IPS DF 6.9 (cell line): ENCODE measurements around the gene NAT8.
"Not testable (repeated sequence)": the region's sequence is repeated elsewhere in the genome, so short reads cannot be mapped to it uniquely, and the experiment has no call there.

ENCODE experiments used
- DNase-seq: peaks from one replicate; pipeline ENCODE4 v3.0.0-alpha.2; 2013; ENCODE audit warnings: low read depth, low spot score
- H3K27ac ChIP-seq: one replicate; pipeline ENCODE4 v1.5.1; 2013; ENCODE audit warnings: low read length, control low read depth
- H3K27me3 ChIP-seq: 2 replicates; pipeline ENCODE4 v1.6.1; 2013; ENCODE audit warnings: mild to moderate bottlenecking, low read length; ENCODE audit not compliant: control insufficient read depth, insufficient read depth
- H3K36me3 ChIP-seq: 2 replicates; pipeline ENCODE4 v1.6.1; 2013; ENCODE audit warnings: low read length; ENCODE audit not compliant: control insufficient read depth, insufficient read depth
- H3K4me1 ChIP-seq: 2 replicates; pipeline ENCODE4 v1.6.1; 2013; ENCODE audit warnings: low read length; ENCODE audit not compliant: control insufficient read depth, insufficient read depth
- H3K4me3 ChIP-seq: 2 replicates; pipeline ENCODE4 v1.5.1; 2013; ENCODE audit warnings: mild to moderate bottlenecking, low read length
- H3K9me3 ChIP-seq: 2 replicates; pipeline ENCODE4 v1.6.1; 2013; ENCODE audit warnings: low read length, inconsistent platforms; ENCODE audit not compliant: control insufficient read depth, insufficient read depth
- WGBS: extraction: QIAGEN DNeasy Blood & Tissue Kit; methylation state at CpG from one replicate; pipeline ENCODE4 v1.1.7; 2013; ENCODE audit warnings: mixed read lengths, missing lambda C conversion rate; ENCODE audit not compliant: insufficient read length, insufficient coverage; 5-methylcytosine and 5-hydroxymethylcytosine counted together

The NAT8 gene

DNA sequence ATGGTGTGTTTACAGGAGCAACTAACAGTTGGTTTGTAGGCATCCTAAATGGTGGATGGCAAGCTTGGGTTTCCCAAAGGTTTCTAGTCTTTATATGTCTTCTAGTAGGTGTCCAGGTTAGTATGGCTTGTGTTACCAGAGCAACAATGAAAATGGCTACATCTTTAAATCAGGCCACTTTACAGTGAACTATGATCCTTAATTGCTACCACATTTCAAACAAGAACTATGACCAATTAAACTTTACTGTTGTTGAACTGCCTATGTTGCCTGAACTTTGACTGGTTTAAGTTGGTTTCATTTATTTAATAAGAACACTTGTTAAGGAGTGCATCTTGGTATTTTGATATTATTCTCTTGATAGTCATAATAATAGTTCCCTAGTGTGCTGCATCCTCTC is 5.2 kb downstream of the NAT8 start:
- not testable (repeated sequence) for H3K27me3 ChIP-seq, DNase-seq, H3K36me3 ChIP-seq, H3K9me3 ChIP-seq, H3K4me3 ChIP-seq, H3K27ac ChIP-seq, H3K4me1 ChIP-seq

DNA sequence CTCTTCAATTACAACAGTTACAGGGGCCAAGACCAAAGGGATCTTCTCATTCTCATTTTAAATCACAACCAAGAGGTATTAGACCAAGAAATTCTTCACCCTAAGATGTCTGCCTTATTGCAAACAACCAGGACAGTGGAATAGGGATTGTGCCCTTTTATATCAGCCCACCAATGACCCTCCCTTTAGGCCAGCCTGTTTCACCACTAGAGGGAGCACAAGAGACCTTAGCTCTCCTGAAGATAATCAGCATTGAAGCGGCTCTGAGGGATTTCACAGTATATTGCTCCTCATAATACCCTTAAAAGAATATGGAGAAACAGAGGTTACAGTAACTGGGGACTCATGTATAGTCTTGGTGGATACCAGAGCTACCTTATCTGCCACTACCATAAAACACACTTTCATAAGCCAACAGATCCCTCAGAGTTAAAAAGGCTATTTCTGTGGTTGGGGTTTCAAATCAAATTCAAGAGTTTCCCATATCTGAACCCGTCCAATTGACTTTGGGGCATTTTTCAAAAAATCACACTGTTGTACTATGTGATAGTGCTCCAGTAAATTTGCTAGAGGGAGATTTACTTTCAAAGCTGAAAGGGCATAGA is 11.5 kb downstream of the NAT8 start:
- H3K36me3 ChIP-seq, DNase-seq, H3K27me3 ChIP-seq, H3K9me3 ChIP-seq, H3K4me1 ChIP-seq, H3K4me3 ChIP-seq, H3K27ac ChIP-seq: not testable (repeated sequence)
- WGBS: no CpG with 5 or more reads among the region's 2 CpGs

DNA sequence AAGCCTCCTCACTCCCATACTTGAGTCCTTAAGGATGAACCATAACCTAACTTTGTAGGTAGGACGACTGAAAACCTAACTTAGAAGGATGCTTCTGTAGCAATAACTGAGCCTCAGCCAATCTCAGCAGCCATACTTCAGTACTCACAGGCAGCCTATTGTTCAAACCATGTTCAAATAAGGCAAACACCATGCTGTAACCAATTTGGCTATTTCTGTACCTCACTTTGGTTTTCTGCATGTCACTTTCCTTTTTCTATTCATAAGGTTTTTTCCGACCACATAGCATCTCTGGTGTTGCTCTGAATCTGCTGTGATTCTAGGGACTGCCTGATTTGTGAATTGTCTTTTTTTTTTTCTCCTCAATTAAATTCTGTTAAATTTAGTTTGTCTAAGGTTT is 13.7 kb downstream of the NAT8 start:
- not testable (repeated sequence) for H3K27me3 ChIP-seq, H3K27ac ChIP-seq, H3K9me3 ChIP-seq, H3K4me3 ChIP-seq, H3K4me1 ChIP-seq, DNase-seq, H3K36me3 ChIP-seq
- WGBS: no CpG with 5 or more reads among the region's 2 CpGs

DNA sequence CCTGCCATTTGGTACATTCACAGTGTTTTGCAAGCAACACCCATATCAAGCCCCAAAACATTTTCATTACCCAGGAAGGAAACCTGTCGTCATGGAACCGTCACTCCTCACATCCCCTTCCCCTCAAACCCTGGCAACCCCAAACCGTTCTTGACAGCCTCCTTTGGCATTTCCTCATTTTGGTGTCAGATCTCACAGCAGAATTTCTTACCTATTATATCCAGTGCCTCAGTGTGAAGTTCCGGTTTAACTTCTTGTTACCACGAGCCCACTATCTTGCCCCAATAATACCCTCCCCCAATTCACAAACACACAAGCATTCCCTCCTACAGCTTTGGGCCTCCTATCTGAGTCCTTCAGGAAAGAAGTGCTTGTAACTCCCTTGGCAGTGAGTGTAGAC is 16.0 kb downstream of the NAT8 start:
- not testable (repeated sequence) for H3K4me3 ChIP-seq, H3K9me3 ChIP-seq, H3K36me3 ChIP-seq, H3K4me1 ChIP-seq, H3K27ac ChIP-seq, H3K27me3 ChIP-seq, DNase-seq
- WGBS: no CpG with 5 or more reads among the region's 5 CpGs

DNA sequence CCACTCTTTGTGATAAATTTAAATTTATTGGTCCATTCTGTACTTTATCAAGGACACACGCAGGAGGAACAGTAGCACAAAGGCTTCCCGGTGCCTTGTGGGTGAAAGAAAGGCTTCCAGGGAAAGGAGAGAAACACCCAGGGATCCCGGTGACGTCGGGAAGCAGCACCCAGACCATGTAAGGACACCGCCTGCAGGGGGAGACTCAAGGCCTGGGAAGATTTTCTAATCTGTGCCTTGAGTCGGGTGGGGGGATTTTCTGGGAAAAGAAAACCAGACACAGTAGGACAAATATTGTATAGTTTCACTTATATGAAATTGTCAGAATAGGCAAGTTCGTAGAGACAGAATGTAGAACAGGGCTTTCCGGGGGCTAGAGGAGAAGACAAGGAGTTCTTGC is 17.6 kb downstream of the NAT8 start:
- H3K36me3 ChIP-seq, H3K4me3 ChIP-seq, H3K27ac ChIP-seq, DNase-seq, H3K27me3 ChIP-seq, H3K9me3 ChIP-seq, H3K4me1 ChIP-seq: not testable (repeated sequence)
- no CpG with 5 or more reads among the region's 9 CpGs for WGBS

DNA sequence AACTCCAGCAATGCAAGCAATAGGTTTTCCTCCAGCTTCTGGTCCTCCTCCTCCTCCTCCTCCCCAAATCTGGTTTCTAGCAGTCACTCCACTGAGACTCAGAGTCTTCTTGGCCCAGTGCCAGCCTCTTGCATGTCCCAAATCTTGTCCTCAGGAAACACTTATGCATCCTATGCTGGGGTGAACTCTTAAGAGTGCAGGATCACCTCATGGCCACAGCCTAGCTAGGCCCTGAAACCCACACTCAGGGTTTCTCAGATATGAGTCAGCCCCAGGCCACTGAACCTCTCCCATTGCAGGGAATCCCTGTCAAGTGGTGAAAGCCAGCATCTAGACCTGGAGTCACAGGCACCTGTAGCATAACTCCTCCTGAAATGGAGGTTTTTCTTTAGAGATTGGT is 18.2 kb downstream of the NAT8 start:
- not testable (repeated sequence) for H3K27ac ChIP-seq, DNase-seq, H3K27me3 ChIP-seq, H3K9me3 ChIP-seq, H3K36me3 ChIP-seq, H3K4me3 ChIP-seq, H3K4me1 ChIP-seq

DNA sequence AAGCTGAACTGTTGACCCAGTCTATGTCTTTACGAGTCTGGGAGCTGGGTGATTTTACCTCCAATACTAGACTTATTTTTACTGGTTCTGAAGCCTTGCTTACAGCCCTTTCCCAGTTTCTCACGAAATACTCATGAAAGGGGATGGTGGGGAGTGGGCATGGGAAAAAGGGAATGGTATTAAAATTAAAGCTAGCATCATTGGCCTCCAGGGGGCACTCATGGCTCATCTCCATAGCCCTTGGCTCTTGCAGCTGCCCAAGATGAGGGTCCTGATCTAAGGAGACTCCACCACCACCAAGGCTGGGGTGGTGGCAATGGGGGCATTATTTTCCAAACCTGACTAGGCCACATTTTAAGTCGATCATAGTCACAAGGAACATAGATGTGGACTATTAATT is 22.3 kb downstream of the NAT8 start:
- not testable (repeated sequence) for H3K4me3 ChIP-seq
- no CpG with 5 or more reads among the region's 3 CpGs for WGBS

DNA sequence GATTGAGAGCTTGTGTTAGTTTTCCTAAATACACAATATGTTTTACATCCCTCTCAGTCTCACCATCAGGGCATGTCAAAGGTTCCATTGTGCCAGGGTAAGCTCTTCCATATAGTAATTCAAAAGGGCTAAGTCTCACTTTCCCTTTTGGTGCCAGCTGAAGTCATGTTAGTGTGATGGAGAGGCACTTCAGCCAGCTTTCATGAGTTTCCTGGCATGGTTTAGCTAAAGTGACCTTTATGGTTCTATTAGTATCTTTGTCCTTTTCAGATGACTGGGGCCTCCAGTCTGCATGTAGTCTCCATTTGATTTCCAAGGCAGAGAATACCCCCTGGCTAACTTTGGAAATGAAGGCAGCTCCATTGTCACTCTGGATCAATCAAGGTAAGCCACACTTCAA is 27.2 kb downstream of the NAT8 start:
- Histone ChIP-seq H3K4me3 (no peak overlapping the region), H3K9me3 (no peaks in the 10 kb centered on the region), H3K27ac (no peak overlapping the region), H3K36me3 (no peaks in the 10 kb centered on the region), H3K27me3 (no peaks in the 10 kb centered on the region), H3K4me1 (no peaks in the 10 kb centered on the region)
- DNase-seq: no peak

More for the DNA sequence above, 22.3 kb downstream of the NAT8 start:
- not testable (repeated sequence) for H3K27me3 ChIP-seq, H3K36me3 ChIP-seq, H3K4me1 ChIP-seq, H3K27ac ChIP-seq, H3K9me3 ChIP-seq, DNase-seq

DNA sequence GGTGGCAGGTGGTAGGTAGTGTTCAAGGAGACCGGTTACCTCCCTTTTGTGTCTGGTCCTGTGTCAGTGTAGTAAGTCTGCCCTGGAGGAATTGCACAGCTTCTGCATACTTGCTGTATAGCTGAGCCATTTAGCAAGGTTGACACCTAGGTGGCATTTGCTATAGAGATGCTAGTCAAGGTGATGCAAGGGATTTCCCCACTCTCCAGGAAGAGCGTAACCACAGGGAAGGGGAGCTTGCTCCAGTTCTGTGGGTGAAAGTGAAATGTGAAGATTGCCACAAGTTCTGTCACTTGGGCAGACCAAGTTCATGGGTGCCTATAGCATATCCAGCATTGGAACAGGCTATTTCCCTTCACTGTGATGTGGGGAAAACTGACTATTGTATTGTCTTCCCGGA is 28.1 kb downstream of the NAT8 start:
- no peaks in the 10 kb centered on the region for H3K27me3 ChIP-seq
- H3K9me3 ChIP-seq: no peaks in the 10 kb centered on the region
- no peak for DNase-seq
- no peaks in the 10 kb centered on the region for H3K36me3 ChIP-seq
- no peak overlapping the region for H3K4me3 ChIP-seq
- H3K27ac ChIP-seq: no peak overlapping the region
- WGBS: no CpG with 5 or more reads among the region's 3 CpGs
- no peaks in the 10 kb centered on the region for H3K4me1 ChIP-seq

DNA sequence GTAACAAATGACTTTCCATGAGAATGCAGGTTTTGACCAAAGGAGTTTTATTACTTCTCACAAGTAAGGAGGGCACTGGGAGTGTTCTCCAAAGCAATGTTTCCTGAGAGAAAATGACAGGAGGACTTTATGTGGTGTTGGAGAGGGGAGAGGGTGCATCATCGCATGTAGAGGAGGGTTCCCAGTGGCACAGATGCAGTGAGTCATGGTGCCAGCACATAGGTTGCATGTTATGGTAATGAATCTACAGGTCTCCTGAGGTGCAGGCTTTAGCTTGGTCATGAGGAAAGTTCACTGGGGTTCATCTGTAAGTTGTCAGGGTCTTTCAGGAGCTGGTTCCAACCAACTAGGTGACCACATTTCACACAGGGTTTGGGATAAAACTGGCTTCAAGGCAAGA is 30.4 kb downstream of the NAT8 start:
- DNase-seq: no peak
- no peaks in the 10 kb centered on the region for H3K27me3 ChIP-seq
- WGBS: no CpG with 5 or more reads among the region's 1 CpG

DNA sequence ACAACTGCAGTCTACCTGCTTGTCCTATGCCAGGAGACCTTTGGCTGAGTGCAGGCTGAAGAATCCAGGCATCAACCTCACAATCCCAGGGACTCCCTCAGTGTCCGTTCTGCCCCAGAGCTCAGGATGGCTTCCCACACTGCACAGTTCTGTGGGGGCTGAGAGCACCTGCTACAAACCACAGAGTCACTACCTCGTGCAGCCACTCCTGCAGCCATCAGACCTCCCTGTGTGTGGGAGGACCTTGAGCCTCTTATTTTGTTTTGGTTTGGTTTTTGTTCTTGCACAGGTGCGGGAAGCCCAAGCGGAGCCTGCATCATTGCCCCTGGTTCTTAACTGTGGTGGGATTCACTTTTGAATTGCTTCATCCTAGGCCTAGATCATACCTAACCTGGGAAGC is 31.0 kb downstream of the NAT8 start:
- no CpG with 5 or more reads among the region's 4 CpGs for WGBS
- no peak overlapping the region for H3K27ac ChIP-seq
- H3K4me3 ChIP-seq: no peak overlapping the region
- H3K9me3 ChIP-seq: no peaks in the 10 kb centered on the region
- H3K4me1 ChIP-seq: no peaks in the 10 kb centered on the region
- no peaks in the 10 kb centered on the region for H3K27me3 ChIP-seq
- no peak for DNase-seq
- H3K36me3 ChIP-seq: no peaks in the 10 kb centered on the region

More for the DNA sequence above, 30.4 kb downstream of the NAT8 start:
- no peaks in the 10 kb centered on the region for H3K4me1 ChIP-seq
- no peaks in the 10 kb centered on the region for H3K36me3 ChIP-seq
- H3K27ac ChIP-seq: no peak overlapping the region
- no peak overlapping the region for H3K4me3 ChIP-seq
- H3K9me3 ChIP-seq: no peaks in the 10 kb centered on the region
